ENCODE results near the gene RAB1A. TPM values are rescaled to one million over a fixed set of nuclear protein-coding genes. Genes with fewer than 3 reads are reported as not detected.
A peak's percentile ranks its signal among the peaks of the same experiment; 100 is the strongest.

RAB1A gene
- total and polyA plus RNA-seq, 9 of the 15 experiments (the other 6 are each of a cell fraction or from before 2014, with no cell fraction given) = 43.8 to 163 (median 67.7) TPM

DNA sequence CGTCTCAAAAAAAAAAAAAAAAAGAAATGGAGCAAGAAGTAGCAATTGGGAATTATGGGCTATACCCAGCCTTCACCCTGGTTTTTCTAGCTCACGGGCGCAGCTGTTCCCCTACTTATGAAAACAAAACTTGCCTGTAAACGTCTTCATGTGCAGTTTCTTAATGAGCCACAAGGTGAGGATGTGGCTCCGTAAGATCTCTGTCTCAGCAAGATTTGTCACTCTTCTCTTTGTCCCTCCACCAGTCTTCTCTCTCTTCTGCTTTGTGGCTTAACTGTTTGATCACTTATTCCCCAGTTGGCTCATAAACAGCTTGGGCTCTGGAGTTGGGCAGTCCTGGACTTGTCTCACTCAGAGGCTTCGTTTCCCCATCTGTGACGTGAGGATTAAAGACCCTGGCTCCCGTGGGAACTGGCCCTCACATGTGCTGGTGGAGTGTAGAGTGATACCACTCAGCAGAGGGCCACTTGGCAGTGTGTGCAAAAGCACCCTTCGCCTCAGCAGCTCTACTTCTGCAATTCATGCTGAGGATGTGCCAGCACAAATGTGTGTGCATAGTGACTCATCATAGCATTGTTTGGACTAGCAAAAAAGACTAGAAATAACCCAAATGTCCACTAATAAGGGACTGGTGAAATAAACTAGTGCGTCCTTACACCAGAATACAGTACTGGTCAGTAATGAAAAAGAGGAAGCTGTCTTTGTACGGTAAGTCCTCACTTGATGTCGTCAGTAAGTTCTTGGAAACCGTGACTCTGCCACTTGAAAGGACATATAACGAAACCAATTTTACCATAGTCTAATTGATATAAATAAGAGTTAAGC is 65.0 kb downstream of the RAB1A start (continued):
- TF ChIP-seq GTF3C2 (IDR thresholded peaks at IDR 0.05; ENCODE audit: borderline replicate concordance, extremely low read depth, insufficient read length) (no peak), FIP1L1 (IDR thresholded peaks at IDR 0.05; ENCODE audit: low read depth, low read length, poor library complexity, severe bottlenecking) (no peak), U2AF2 (optimal IDR thresholded peaks at IDR 0.05; ENCODE audit: low read depth, low read length) (no peak), ZNF23 (CRISPR knock-in tag; IDR thresholded peaks at IDR 0.05) (no peak), PHB2 (IDR thresholded peaks at IDR 0.05; ENCODE audit: low read depth) (no peak), BRF1 (IDR thresholded peaks at IDR 0.05; ENCODE audit: borderline replicate concordance, extremely low read depth, insufficient read length) (no peak), STAT5A (IDR thresholded peaks at IDR 0.05; ENCODE audit: borderline replicate concordance, low read length) (peak; percentile 37; the same call in 1 of the 2 replicates), MCM7 (IDR thresholded peaks at IDR 0.05) (no peak), NR4A1 (CRISPR knock-in tag; IDR thresholded peaks at IDR 0.05) (no peak), NR4A1 (tag; IDR thresholded peaks at IDR 0.05) (no peak), PREB (CRISPR knock-in tag; IDR thresholded peaks at IDR 0.05) (no peak), CHD7 (IDR thresholded peaks at IDR 0.05; ENCODE audit: low read depth, low read length) (no peak)

Data from K562 (cell line).